Nephron progenitor cell (in vitro differentiated cells): ENCODE results near the gene EIF2S1.

Source experiments
- DNase-seq: peaks from one replicate; pipeline ENCODE4 v3.0.0; 2021
- H3K27ac Mint-ChIP-seq: 2 replicates; pipeline ENCODE4 v1.8.0; 2021; ENCODE audit warnings: mild to moderate bottlenecking, moderate library complexity, mixed read lengths
- H3K27me3 Mint-ChIP-seq: 2 replicates; pipeline ENCODE4 v1.8.0; 2021; ENCODE audit warnings: mild to moderate bottlenecking, low read depth, mixed read lengths; ENCODE audit not compliant: poor library complexity
- H3K36me3 Mint-ChIP-seq: 2 replicates; pipeline ENCODE4 v1.8.0; 2021; ENCODE audit warnings: low read depth, mixed read lengths
- H3K4me1 Mint-ChIP-seq: 2 replicates; pipeline ENCODE4 v1.8.0; 2021; ENCODE audit warnings: mixed read lengths
- H3K4me3 Mint-ChIP-seq: 2 replicates; pipeline ENCODE4 v1.8.0; 2021; ENCODE audit warnings: mild to moderate bottlenecking, moderate library complexity, mixed read lengths
- H3K9me3 Mint-ChIP-seq: 2 replicates; pipeline ENCODE4 v1.8.0; 2021; ENCODE audit warnings: mild to moderate bottlenecking, moderate library complexity, mixed read lengths
- TF ChIP-seq, protein P1 (sequence below): fragments of 200-600 bp; sonication (generic); IDR thresholded peaks from 2 replicates; pipeline ENCODE4 v1.5.0; 2021; ENCODE audit warnings: antibody characterized with exemption

Gene EIF2S1

DNA sequence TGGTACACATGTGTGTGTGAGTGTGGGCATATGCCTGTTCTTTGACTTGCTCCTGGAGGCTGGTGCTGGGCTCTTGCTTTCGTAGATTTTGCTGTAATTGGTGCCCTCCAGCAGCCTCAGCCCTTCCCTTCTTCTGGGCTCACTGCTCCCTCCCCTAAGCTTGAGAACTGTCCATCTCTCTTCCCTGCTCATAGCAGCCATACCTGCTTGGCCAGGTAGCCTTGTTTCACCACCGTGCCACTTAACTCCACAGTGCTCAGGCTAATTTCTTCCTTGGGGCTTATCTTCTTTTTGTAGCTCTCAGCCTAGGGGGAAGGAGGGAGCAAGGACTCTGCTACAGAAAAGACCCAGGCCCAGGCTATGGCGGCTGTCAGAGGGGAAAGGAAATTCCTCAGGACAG lies 32.0 kb downstream of the EIF2S1 start:
- H3K27me3 Mint-ChIP-seq: peaks cover 6% of the 10 kb centered on the region
- H3K9me3 Mint-ChIP-seq: no peaks in the 10 kb centered on the region
- H3K4me1 Mint-ChIP-seq: peaks cover 35% of the 10 kb centered on the region
- no peaks in the 10 kb centered on the region for H3K36me3 Mint-ChIP-seq
- H3K4me3 Mint-ChIP-seq: no peak overlapping the region
- DNase-seq: no peak
- TF ChIP-seq, protein P1, sequence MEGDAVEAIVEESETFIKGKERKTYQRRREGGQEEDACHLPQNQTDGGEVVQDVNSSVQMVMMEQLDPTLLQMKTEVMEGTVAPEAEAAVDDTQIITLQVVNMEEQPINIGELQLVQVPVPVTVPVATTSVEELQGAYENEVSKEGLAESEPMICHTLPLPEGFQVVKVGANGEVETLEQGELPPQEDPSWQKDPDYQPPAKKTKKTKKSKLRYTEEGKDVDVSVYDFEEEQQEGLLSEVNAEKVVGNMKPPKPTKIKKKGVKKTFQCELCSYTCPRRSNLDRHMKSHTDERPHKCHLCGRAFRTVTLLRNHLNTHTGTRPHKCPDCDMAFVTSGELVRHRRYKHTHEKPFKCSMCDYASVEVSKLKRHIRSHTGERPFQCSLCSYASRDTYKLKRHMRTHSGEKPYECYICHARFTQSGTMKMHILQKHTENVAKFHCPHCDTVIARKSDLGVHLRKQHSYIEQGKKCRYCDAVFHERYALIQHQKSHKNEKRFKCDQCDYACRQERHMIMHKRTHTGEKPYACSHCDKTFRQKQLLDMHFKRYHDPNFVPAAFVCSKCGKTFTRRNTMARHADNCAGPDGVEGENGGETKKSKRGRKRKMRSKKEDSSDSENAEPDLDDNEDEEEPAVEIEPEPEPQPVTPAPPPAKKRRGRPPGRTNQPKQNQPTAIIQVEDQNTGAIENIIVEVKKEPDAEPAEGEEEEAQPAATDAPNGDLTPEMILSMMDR: no peak
- H3K27ac Mint-ChIP-seq: no peak overlapping the region

DNA sequence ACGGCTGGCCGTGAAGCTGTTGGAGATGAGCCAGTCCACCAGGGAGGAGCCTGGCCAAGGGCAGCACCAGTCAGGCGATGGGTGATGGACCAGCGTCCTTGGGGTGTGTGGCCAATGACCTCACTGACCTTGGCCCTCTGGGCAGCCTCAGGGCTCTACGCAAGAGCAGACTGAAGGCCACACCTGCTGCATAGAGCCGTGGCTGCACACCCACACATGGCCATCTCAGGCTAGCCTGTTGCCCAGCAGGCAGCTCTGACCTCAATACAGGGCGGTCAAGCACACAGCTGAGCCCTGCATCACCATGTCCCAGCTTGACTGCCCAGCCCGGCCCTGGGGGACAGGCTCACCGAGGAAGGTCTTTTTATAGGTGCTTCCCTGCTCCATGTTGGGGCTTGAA lies 32.7 kb downstream of the EIF2S1 start:
- H3K4me1 Mint-ChIP-seq: peaks cover 35% of the 10 kb centered on the region

DNA sequence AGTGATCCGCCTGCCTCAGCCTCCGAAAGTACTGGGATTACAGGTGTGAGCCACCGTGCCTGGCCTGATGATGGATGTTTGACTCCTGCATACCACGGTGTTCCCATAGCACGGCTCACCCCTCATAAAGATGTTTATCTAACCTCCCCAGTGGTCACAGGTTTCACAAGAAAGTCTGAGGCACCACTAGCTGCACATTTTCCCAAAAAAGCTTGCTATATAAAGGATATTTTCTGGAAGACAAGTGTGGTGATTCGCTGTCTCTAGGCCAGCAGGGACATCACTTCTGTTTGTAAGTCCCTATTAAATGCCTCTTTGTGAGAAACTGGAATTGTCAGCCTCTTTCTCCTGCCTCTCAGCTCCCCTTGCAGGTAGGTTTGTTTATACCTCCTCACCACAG lies 33.6 kb downstream of the EIF2S1 start:
- DNase-seq: no peak
- Mint-ChIP-seq H3K36me3 (no peaks in the 10 kb centered on the region), H3K27me3 (peaks cover 8% of the 10 kb centered on the region), H3K4me1 (peaks cover 40% of the 10 kb centered on the region), H3K4me3 (no peak overlapping the region), H3K27ac (no peak overlapping the region), H3K9me3 (no peaks in the 10 kb centered on the region)
- TF ChIP-seq, protein P1: no peak

More for the DNA sequence above, 32.7 kb downstream of the EIF2S1 start:
- no peak overlapping the region for H3K4me3 Mint-ChIP-seq
- H3K9me3 Mint-ChIP-seq: no peaks in the 10 kb centered on the region
- TF ChIP-seq, protein P1: no peak
- no peaks in the 10 kb centered on the region for H3K36me3 Mint-ChIP-seq
- H3K27me3 Mint-ChIP-seq: peaks cover 6% of the 10 kb centered on the region
- H3K27ac Mint-ChIP-seq: no peak overlapping the region
- DNase-seq: no peak

DNA sequence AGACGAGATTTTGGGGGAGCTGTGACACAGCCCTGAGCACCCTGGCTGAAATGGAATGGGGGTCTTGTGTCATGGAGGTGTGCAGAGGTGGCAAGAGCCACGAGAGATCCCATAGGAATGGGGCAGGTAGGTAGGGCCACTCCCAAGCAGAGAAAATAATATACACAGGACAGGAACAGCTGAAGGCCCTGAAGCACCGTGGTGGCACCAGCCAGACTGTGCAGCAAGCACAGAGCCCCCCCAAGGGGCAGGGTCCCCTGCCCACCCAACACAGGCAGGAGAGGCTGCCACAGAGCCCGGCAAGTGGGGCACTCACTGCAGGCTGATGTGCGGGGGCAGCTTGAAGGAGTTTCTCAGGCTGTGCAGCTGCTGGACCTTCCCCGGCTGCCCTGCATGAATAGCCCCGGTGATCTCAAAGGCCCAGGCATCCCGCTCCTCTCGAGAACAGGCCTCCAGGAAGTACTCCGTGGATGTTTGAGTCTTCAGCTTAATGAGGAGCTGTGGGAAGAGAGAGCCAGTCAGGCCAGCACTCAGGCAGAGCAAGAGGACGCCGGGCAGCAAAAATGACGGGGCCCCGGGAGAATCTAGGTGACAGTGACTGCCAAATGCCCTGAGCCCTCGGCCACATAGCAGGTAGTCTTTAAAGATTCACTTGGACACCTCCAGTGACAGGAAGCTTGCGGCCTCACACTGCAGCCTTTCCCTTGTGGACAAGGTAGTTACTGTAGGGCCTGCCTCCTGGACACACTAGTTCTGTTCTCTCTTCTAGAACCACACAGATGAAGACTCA lies 35.2 kb downstream of the EIF2S1 start:
- Mint-ChIP-seq H3K4me1 (peaks cover 40% of the 10 kb centered on the region), H3K36me3 (no peaks in the 10 kb centered on the region), H3K27ac (no peak overlapping the region), H3K4me3 (no peak overlapping the region), H3K27me3 (peaks cover 10% of the 10 kb centered on the region), H3K9me3 (no peaks in the 10 kb centered on the region)
- DNase-seq: peak; percentile 18
- TF ChIP-seq, protein P1: no peak

DNA sequence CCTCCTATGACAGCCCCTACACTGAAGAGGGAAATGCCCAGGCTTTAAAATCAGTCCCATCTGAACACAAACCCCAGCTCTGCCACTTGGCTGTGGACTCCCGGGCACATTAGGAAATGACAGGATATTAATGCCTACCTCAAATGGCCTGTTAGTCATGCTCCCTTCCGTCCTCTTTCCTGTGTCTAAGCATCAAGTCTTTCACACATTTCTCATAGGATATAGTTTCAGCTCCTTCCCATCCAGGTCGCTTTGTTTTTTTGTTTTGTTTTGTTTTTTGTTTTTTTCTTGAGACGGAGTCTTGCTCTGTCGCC lies 35.7 kb downstream of the EIF2S1 start:
- TF ChIP-seq, protein P1: no peak
- peaks cover 13% of the 10 kb centered on the region for H3K27me3 Mint-ChIP-seq
- H3K4me3 Mint-ChIP-seq: no peak overlapping the region
- DNase-seq: no peak
- no peaks in the 10 kb centered on the region for H3K36me3 Mint-ChIP-seq
- no peaks in the 10 kb centered on the region for H3K9me3 Mint-ChIP-seq
- peak overlapping the region; percentile 53 for H3K27ac Mint-ChIP-seq
- H3K4me1 Mint-ChIP-seq: peaks cover 40% of the 10 kb centered on the region

DNA sequence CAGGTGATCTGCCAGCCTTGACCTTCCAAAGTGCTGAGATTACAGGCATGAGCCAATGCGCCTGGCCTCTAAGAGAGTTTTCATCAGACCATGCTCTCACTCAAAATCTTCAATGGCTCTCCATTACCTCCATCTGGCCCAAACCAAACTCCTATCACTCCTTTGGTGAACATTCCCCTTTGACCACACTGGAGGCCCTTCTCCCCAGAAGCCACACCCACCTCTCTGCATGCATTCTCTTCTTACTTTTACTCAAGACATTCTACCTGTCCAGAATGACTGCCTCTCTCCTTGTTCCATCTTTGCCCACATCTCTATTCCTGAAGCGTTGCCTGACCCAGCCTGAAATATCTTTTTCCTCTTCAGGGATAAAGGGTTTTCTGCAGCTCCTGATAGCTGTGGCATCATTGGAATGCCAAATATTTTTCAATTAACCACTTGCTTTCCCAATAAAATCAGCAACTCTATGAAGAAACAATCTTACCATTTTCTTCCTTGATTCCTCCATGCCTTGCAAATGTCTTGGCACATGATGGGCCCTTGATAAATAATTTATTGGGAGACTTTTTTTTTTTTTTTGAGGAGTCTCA lies 36.3 kb downstream of the EIF2S1 start:
- H3K27me3 Mint-ChIP-seq: peaks cover 13% of the 10 kb centered on the region
- H3K9me3 Mint-ChIP-seq: no peaks in the 10 kb centered on the region
- H3K27ac Mint-ChIP-seq: no peak overlapping the region
- no peak overlapping the region for H3K4me3 Mint-ChIP-seq
- H3K36me3 Mint-ChIP-seq: no peaks in the 10 kb centered on the region
- peaks cover 40% of the 10 kb centered on the region for H3K4me1 Mint-ChIP-seq
- no peak for DNase-seq
- TF ChIP-seq, protein P1: no peak
